Testis (tissue), 3 donors: ENCODE results near the gene IGSF6. TPM values are rescaled to one million over a fixed set of nuclear protein-coding genes. Genes with fewer than 3 reads are reported as not detected.
"Not testable (repeated sequence)": the region's sequence is repeated elsewhere in the genome, so short reads cannot be mapped to it uniquely, and the experiment has no call there.

Experiments
- DNase-seq: peaks from one replicate; pipeline ENCODE4 v3.0.0-alpha.2; 2019
- H3K27ac ChIP-seq, 2 donors: fragments of 200-600 bp; sonication (generic); one replicate each; pipeline ENCODE4 v1.5.1; 2019
- H3K27me3 ChIP-seq: fragments of 200-600 bp; sonication (generic); one replicate; pipeline ENCODE4 v1.5.1; 2019
- H3K36me3 ChIP-seq: fragments of 200-600 bp; sonication (generic); one replicate; pipeline ENCODE4 v1.5.1; 2017; ENCODE audit warnings: low read depth; ENCODE audit errors: missing control alignments
- H3K4me1 ChIP-seq: fragments of 200-600 bp; sonication (generic); one replicate; pipeline ENCODE4 v1.5.1; 2019
- H3K4me3 ChIP-seq, 2 donors: fragments of 200-600 bp; sonication (generic); one replicate each; pipeline ENCODE4 v1.5.1; 2017 to 2019
- H3K9me3 ChIP-seq: fragments of 200-600 bp; sonication (generic); one replicate; pipeline ENCODE4 v1.5.1; 2017
- CTCF ChIP-seq, 3 experiments: fragments of 450-650 bp in 2 of 3; fragments of 200-600 bp in 1 of 3; sonication (generic) in 1 of 3; IDR thresholded peaks; one replicate each; pipeline ENCODE4 v1.5.1; 2016 to 2019; ENCODE audit warnings: antibody characterized with exemption in 3 of 3, mild to moderate bottlenecking in 2 of 3, moderate library complexity in 1 of 3
- POLR2A ChIP-seq: fragments of 450-650 bp; IDR thresholded peaks from one replicate; pipeline ENCODE4 v1.6.1; 2017; ENCODE audit warnings: antibody characterized with exemption, mild to moderate bottlenecking, moderate library complexity
- WGBS, 2 donors: methylation state at CpG; one replicate each; pipeline ENCODE4 v1.1.5; 2018; 5-methylcytosine and 5-hydroxymethylcytosine counted together
- intact Hi-C: fragments of 100-400 bp; cut with DNase I; formaldehyde crosslinking; loops from one replicate; pipeline ENCODE4 v1.15.1; 2023; ENCODE audit warnings: low total_unique reads
- polyA plus RNA-seq: library from polyadenylated mRNA; stranded (reverse); fragments of 350-450 nt; fragmentation: Illumina TruSeq; extraction: RNeasy Lipid Tissue Mini Kit (QIAGEN cat#74804); gene quantifications from one replicate; pipeline ENCODE4 v1.2.3, GENCODE V29; 2014; ENCODE audit warnings: low read depth, low replicate concordance; ENCODE audit not compliant: insufficient read depth
- total RNA-seq, 2 donors: library from RNA; depleted of rRNA; stranded (reverse); fragments of >200 nt; gene quantifications; one replicate each; pipeline ENCODE4 v1.2.3, GENCODE V29; 2016

Gene IGSF6
- total and polyA plus RNA-seq, 3 donors from 2014 or later: 0.81 to 1.4 TPM; not detected in 1

GRCh38 chr16:21683184-21683583, 30.8 kb upstream of the IGSF6 start:
- Histone ChIP-seq H3K4me1 (no peaks in the 10 kb centered on the region), H3K27ac (no peak overlapping the region), H3K4me3 (no peak overlapping the region), H3K36me3 (no peaks in the 10 kb centered on the region), H3K9me3 (no peaks in the 10 kb centered on the region), H3K27me3 (no peaks in the 10 kb centered on the region)
- 78 to 81% methylated on average over 3 of the region's 3 CpGs for WGBS, 2 donors
- TF ChIP-seq CTCF (IDR thresholded peaks at IDR 0.05) (no peak), POLR2A (no peak)
- no peak for DNase-seq
- intact Hi-C loops: no loop called here

DNA sequence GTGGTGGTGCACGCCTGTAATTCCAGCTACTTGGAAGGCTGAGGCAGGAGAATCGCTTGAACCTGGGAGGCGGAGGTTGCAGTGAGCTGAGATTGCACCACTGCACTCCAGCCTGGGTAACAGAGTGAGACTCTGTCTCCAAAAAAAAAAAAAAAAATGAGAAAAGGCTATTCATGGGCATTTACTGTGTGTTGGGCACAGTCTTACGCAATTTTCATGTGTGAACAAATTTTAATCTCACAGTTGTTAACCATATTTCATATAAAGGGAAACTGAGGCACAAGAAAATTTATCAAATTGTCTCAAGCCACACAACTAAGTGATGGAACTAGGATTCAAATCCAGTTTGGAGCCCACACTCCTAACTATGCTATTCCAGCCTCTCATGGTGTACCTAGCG, 28.3 kb upstream of the IGSF6 start:
- intact Hi-C loops, H3K27ac ChIP-seq, H3K4me1 ChIP-seq, H3K9me3 ChIP-seq, H3K4me3 ChIP-seq, H3K27me3 ChIP-seq, DNase-seq, H3K36me3 ChIP-seq: not testable (repeated sequence)
- 89% methylated on average over 5 of the region's 5 CpGs for WGBS, 2 donors

DNA sequence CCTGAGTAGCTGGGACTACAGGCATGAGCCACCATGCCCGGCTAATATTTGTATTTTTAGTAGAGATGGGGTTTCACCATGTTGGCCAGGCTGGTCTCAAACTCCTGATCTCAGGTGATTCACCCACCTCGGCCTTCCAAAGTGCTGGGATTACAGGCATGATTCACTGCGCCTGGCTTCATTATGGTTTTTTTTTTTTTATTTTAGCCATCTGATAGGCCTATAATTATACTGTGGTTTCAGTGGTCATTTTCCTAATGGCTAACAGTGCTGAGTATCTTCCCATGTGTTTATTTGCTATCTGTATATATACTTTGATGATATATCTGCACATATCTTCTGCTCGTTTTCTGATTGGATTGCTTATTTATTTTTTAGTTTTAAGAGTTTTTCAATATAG, 22.0 kb upstream of the IGSF6 start:
- H3K36me3 ChIP-seq, DNase-seq, H3K4me1 ChIP-seq, intact Hi-C loops, H3K27me3 ChIP-seq, H3K4me3 ChIP-seq, H3K9me3 ChIP-seq, H3K27ac ChIP-seq: not testable (repeated sequence)
- WGBS, 2 donors: 91 to 93% methylated on average over 4 of the region's 4 CpGs

GRCh38 chr16:21673469-21673868, 21.1 kb upstream of the IGSF6 start:
- 83 to 91% methylated on average over 3 of the region's 3 CpGs for WGBS, 2 donors
- Histone ChIP-seq H3K36me3 (no peaks in the 10 kb centered on the region), H3K9me3 (no peaks in the 10 kb centered on the region), H3K4me3 (no peak overlapping the region), H3K27me3 (no peaks in the 10 kb centered on the region), H3K27ac (no peak overlapping the region), H3K4me1 (no peaks in the 10 kb centered on the region)
- DNase-seq: no peak
- intact Hi-C loops: no loop called here
- TF ChIP-seq POLR2A (no peak), CTCF (IDR thresholded peaks at IDR 0.05) (no peak)

- Histone ChIP-seq H3K27me3 (no peaks in the 10 kb centered on the region), H3K36me3 (no peaks in the 10 kb centered on the region), H3K27ac (no peak overlapping the region), H3K9me3 (no peaks in the 10 kb centered on the region), H3K4me1 (no peaks in the 10 kb centered on the region), H3K4me3 (no peak overlapping the region)
- WGBS, 2 donors: 80 to 91% methylated on average over 3 of the region's 3 CpGs
- no peak for DNase-seq
- TF ChIP-seq POLR2A: no peak
- TF ChIP-seq CTCF (IDR thresholded peaks at IDR 0.05): no peak
- intact Hi-C loops: no loop called here
Measured at GRCh38 chr16:21667575-21667974, 15.2 kb upstream of the IGSF6 start.

DNA sequence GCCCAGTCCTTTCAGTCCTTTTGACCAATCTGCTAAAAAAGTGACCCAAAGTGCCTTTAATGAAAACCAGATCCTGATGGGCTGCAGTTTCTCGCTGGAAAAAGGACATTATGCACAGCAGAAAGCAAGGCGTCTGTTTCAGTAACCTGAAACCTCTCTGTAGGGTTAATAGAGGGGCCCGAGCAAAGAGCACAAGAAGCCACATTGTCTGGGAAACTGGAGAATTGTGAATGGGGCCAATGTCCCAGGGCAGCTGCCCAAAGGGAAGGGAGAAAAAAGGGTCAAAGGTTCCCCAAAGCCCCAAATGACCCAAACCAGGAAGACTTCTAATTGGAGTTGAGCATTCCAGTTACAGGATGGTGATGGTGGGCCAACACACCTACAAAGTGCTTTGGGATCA, 14.4 kb upstream of the IGSF6 start:
- Histone ChIP-seq H3K4me3 (no peak overlapping the region), H3K4me1 (no peaks in the 10 kb centered on the region), H3K9me3 (no peaks in the 10 kb centered on the region), H3K36me3 (no peaks in the 10 kb centered on the region), H3K27me3 (no peaks in the 10 kb centered on the region), H3K27ac (no peak overlapping the region)
- TF ChIP-seq POLR2A (no peak), CTCF (IDR thresholded peaks at IDR 0.05) (no peak)
- intact Hi-C loops: no loop called here
- WGBS, 2 donors: 30 to 57% methylated on average over 3 of the region's 3 CpGs
- DNase-seq: no peak
